Mesenteric fat pad (tissue), 1 donor: Measurements from ENCODE around the gene GALE. TPM values are rescaled to one million over a fixed set of nuclear protein-coding genes. Genes with fewer than 3 reads are reported as not detected.
"Not testable (repeated sequence)": the region's sequence is repeated elsewhere in the genome, so short reads cannot be mapped to it uniquely, and the experiment has no call there.

ENCODE experiments used
- DNase-seq: peaks from one replicate; pipeline ENCODE4 v3.0.0-alpha.2; 2020; ENCODE audit warnings: low spot score
- total RNA-seq: library from RNA; stranded (reverse); fragmentation: NEBNext Ultra II Directional; extraction: Animal tissue kit (Norgen Biotek cat#: 25700); gene quantifications from one replicate; pipeline ENCODE4 v1.2.1, GENCODE V29; 2021
- donor health status: DM: yes; HTN: yes; CAD: no.

Gene GALE
- total RNA-seq, 1 donor from 2014 or later: 22.6 TPM

- DNase-seq: no peak
Measured at GRCh38 chr1:23793018-23793781, 7.4 kb downstream of the GALE start.

GRCh38 chr1:23792151-23792945 is 8.2 kb downstream of the GALE start:
- no peak for DNase-seq

GRCh38 chr1:23791516-23792047 is 9.0 kb downstream of the GALE start:
- no peak for DNase-seq

- peak; percentile 98 for DNase-seq
Measured at GRCh38 chr1:23790696-23791515, 9.6 kb downstream of the GALE start, which contains the start of gene LYPLA2. Gene LYPLA2, plus strand, starts transcription at chr1:23791145. Its CDS starts 1,538 bp downstream, at chr1:23792683.

- DNase-seq: no peak
Measured at GRCh38 chr1:23788695-23789094, 11.9 kb downstream of the GALE start.

- DNase-seq: no peak
Measured at GRCh38 chr1:23787701-23788100, 12.9 kb downstream of the GALE start.

GRCh38 chr1:23784846-23785245 is 15.7 kb downstream of the GALE start:
- no peak for DNase-seq

- DNase-seq: not testable (repeated sequence)
Measured at GRCh38 chr1:23783141-23783540, 17.4 kb downstream of the GALE start.

- DNase-seq: no peak
Measured at GRCh38 chr1:23779826-23780371, 20.7 kb downstream of the GALE start.

- peak; percentile 94 for DNase-seq
Measured at GRCh38 chr1:23777979-23778814, 22.4 kb downstream of the GALE start, which contains the start of gene PITHD1. Gene PITHD1, plus strand, starts transcription at chr1:23778418. Its CDS starts 98 bp downstream, at chr1:23778516.

GRCh38 chr1:23776217-23776616 is 24.3 kb downstream of the GALE start:
- no peak for DNase-seq

GRCh38 chr1:23774174-23774880 is 26.2 kb downstream of the GALE start:
- no peak for DNase-seq

GRCh38 chr1:23772854-23773242 is 27.7 kb downstream of the GALE start:
- DNase-seq: peak; percentile 57

- DNase-seq: peak; percentile 96
Measured at GRCh38 chr1:23772049-23772853, 28.3 kb downstream of the GALE start.

GRCh38 chr1:23768733-23769132 is 31.8 kb downstream of the GALE start:
- no peak for DNase-seq

GRCh38 chr1:23763041-23763577 is 37.4 kb downstream of the GALE start:
- DNase-seq: no peak

GRCh38 chr1:23759277-23759676 is 41.3 kb downstream of the GALE start:
- DNase-seq: no peak

- no peak for DNase-seq
Measured at GRCh38 chr1:23757812-23758211, 42.7 kb downstream of the GALE start.
